Tibial artery (tissue), 4 donors: ENCODE data around the gene AGAP3.

Experiments
- DNase-seq, 2 donors: peaks; one replicate each; pipeline ENCODE4 v3.0.0-alpha.2; 2019
- H3K27ac ChIP-seq, 2 donors: fragments of 200-600 bp; sonication (generic) in 1 of 2; 1 replicate in 1 of 2; 2 replicates in 1 of 2; pipeline ENCODE4 v1.5.1; 2018 to 2019; ENCODE audit warnings: mild to moderate bottlenecking in 1 of 2
- H3K27me3 ChIP-seq, 2 donors: fragments of 200-600 bp; sonication (generic) in 1 of 2; one replicate each; pipeline versions ENCODE4 v1.5.1 to v1.6.0; 2016 to 2019
- H3K36me3 ChIP-seq, 3 donors: fragments of 200-600 bp; sonication (generic) in 2 of 3; one replicate each; pipeline ENCODE4 v1.5.1; 2016 to 2019; ENCODE audit warnings: mild to moderate bottlenecking in 2 of 3
- H3K4me1 ChIP-seq, 4 donors: fragments of 200-600 bp; sonication (generic) in 2 of 4; 1 replicate in 3 of 4; 2 replicates in 1 of 4; pipeline ENCODE4 v1.5.1; 2016 to 2019
- H3K4me3 ChIP-seq, 2 donors: fragments of 200-600 bp; sonication (generic) in 1 of 2; 1 replicate in 1 of 2; 2 replicates in 1 of 2; pipeline ENCODE4 v1.5.1; 2018 to 2019; ENCODE audit warnings: mild to moderate bottlenecking in 2 of 2
- H3K9me3 ChIP-seq, 3 donors: fragments of 200-600 bp; sonication (generic) in 1 of 3; one replicate each; pipeline ENCODE4 v1.5.1; 2016 to 2019
- CTCF ChIP-seq, 2 experiments: fragments of 200-600 bp in 1 of 2; fragments of 450-650 bp in 1 of 2; IDR thresholded peaks; one replicate each; pipeline ENCODE4 v1.5.1; 2017 to 2019; ENCODE audit warnings: antibody characterized with exemption in 2 of 2, mild to moderate bottlenecking in 1 of 2, moderate library complexity in 1 of 2
- intact Hi-C: fragments of 100-400 bp; cut with DNase I; formaldehyde crosslinking; loops from one replicate; pipeline ENCODE4 v1.15.0; 2023; ENCODE audit warnings: low total_unique reads

The AGAP3 gene

GRCh38 chr7:151093748-151094147 is 7.5 kb downstream of the AGAP3 start:
- Histone ChIP-seq H3K4me1 (peaks cover 0 to 34% (median 10%) of the 10 kb centered on the region in 4 donors), H3K4me3 (no peak overlapping the region), H3K36me3 (peaks cover 0 to 7% (median 0%) of the 10 kb centered on the region in 3 donors), H3K27ac (no peak overlapping the region), H3K27me3 (no peaks in the 10 kb centered on the region), H3K9me3 (no peaks in the 10 kb centered on the region)
- intact Hi-C loops, result no loop called here
- no peak for TF ChIP-seq CTCF (IDR thresholded peaks at IDR 0.05)
- no peak for DNase-seq

GRCh38 chr7:151094675-151095074 is 8.4 kb downstream of the AGAP3 start:
- Histone ChIP-seq H3K4me1 (peaks cover 0 to 29% (median 5%) of the 10 kb centered on the region in 4 donors), H3K27me3 (no peaks in the 10 kb centered on the region), H3K4me3 (no peak overlapping the region), H3K36me3 (peaks cover 0 to 7% (median 0%) of the 10 kb centered on the region in 3 donors), H3K9me3 (no peaks in the 10 kb centered on the region), H3K27ac (no peak overlapping the region)
- DNase-seq, result no peak
- TF ChIP-seq CTCF (IDR thresholded peaks at IDR 0.05), result no peak
- intact Hi-C loops, result no loop called here

GRCh38 chr7:151095123-151095797 is 9.0 kb downstream of the AGAP3 start:
- DNase-seq, result no peak
- no peaks in the 10 kb centered on the region for H3K27me3 ChIP-seq
- H3K4me3 ChIP-seq, result no peak overlapping the region
- TF ChIP-seq CTCF (IDR thresholded peaks at IDR 0.05), result no peak
- H3K9me3 ChIP-seq, result no peaks in the 10 kb centered on the region
- H3K36me3 ChIP-seq, result peaks cover 0 to 7% (median 0%) of the 10 kb centered on the region in 3 donors
- no peak overlapping the region for H3K27ac ChIP-seq
- intact Hi-C loops, result no loop called here
- peaks cover 0 to 24% (median 3%) of the 10 kb centered on the region in 4 donors for H3K4me1 ChIP-seq

GRCh38 chr7:151095828-151096475 is 9.7 kb downstream of the AGAP3 start:
- H3K9me3 ChIP-seq, result no peaks in the 10 kb centered on the region
- DNase-seq, result no peak
- TF ChIP-seq CTCF (IDR thresholded peaks at IDR 0.05), result no peak
- intact Hi-C loops, result no loop called here
- no peaks in the 10 kb centered on the region for H3K27me3 ChIP-seq
- peaks cover 0 to 19% (median 2%) of the 10 kb centered on the region in 4 donors for H3K4me1 ChIP-seq
- no peak overlapping the region for H3K27ac ChIP-seq
- H3K4me3 ChIP-seq, result no peak overlapping the region
- H3K36me3 ChIP-seq, result peaks cover 0 to 7% (median 0%) of the 10 kb centered on the region in 3 donors

GRCh38 chr7:151099486-151100211 is 13.4 kb downstream of the AGAP3 start:
- Histone ChIP-seq H3K27me3 (no peaks in the 10 kb centered on the region), H3K27ac (no peak overlapping the region), H3K4me3 (no peak overlapping the region), H3K4me1 (peaks cover 0 to 24% (median 3%) of the 10 kb centered on the region in 4 donors), H3K36me3 (peaks cover 0 to 7% (median 0%) of the 10 kb centered on the region in 3 donors), H3K9me3 (no peaks in the 10 kb centered on the region)
- intact Hi-C loops, result no loop called here
- no peak for DNase-seq
- no peak for TF ChIP-seq CTCF (IDR thresholded peaks at IDR 0.05)
